ENCODE measurements around the gene FBLIM1.
A peak's percentile ranks its signal among the peaks of the same experiment; 100 is the strongest.

The FBLIM1 gene

GRCh38 chr1:15758343-15758931 is at the start of gene FBLIM1:
TSS of gene FBLIM1 (plus strand) at chr1:15758795. CDS start at chr1:15764984, 6,189 bp downstream.
- peak; percentile 21 for DNase-seq

- no peak for DNase-seq
These were observed 49.4 kb upstream of the FBLIM1 start for GRCh38 chr1:15709226-15709625.

- no peak for DNase-seq
These were observed 46.4 kb upstream of the FBLIM1 start for GRCh38 chr1:15712168-15712567.

- DNase-seq: peak; percentile 7
These were observed 44.0 kb upstream of the FBLIM1 start for GRCh38 chr1:15714406-15715136.

GRCh38 chr1:15717418-15718125 is 41.0 kb upstream of the FBLIM1 start:
- peak; percentile 89 for DNase-seq

- DNase-seq: no peak
These were observed 40.4 kb upstream of the FBLIM1 start for GRCh38 chr1:15718199-15718601.

- DNase-seq: no peak
These were observed 39.0 kb upstream of the FBLIM1 start for GRCh38 chr1:15719381-15720120.

GRCh38 chr1:15720861-15721260 is 37.7 kb upstream of the FBLIM1 start:
- no peak for DNase-seq

GRCh38 chr1:15722411-15722810 is 36.2 kb upstream of the FBLIM1 start:
- DNase-seq: no peak

- DNase-seq: no peak
These were observed 35.6 kb upstream of the FBLIM1 start for GRCh38 chr1:15722836-15723532.

GRCh38 chr1:15723631-15724246 is 34.9 kb upstream of the FBLIM1 start:
- DNase-seq: no peak

GRCh38 chr1:15724949-15725880 is 33.4 kb upstream of the FBLIM1 start:
- DNase-seq: no peak

GRCh38 chr1:15726508-15726907 is 32.1 kb upstream of the FBLIM1 start:
- DNase-seq: no peak

GRCh38 chr1:15727021-15727420 is 31.6 kb upstream of the FBLIM1 start:
- no peak for DNase-seq

GRCh38 chr1:15727424-15727823 is 31.2 kb upstream of the FBLIM1 start:
- DNase-seq: no peak

GRCh38 chr1:15727866-15728534 is 30.6 kb upstream of the FBLIM1 start:
- no peak for DNase-seq

GRCh38 chr1:15728937-15729657 is 29.5 kb upstream of the FBLIM1 start:
- DNase-seq: no peak

- no peak for DNase-seq
These were observed 28.2 kb upstream of the FBLIM1 start for GRCh38 chr1:15730423-15730822.

- DNase-seq: no peak
These were observed 27.7 kb upstream of the FBLIM1 start for GRCh38 chr1:15730936-15731335.

Data from DMS79 treated with DMSO at 0.1 percent for 48 hours (cell line).